ENCODE results near the gene CSGALNACT2.
"Not testable (repeated sequence)": the region's sequence is repeated elsewhere in the genome, so short reads cannot be mapped to it uniquely, and the experiment has no call there.

CSGALNACT2 gene

GRCh38 chr10:43153901-43154300 lies 15.7 kb downstream of the CSGALNACT2 start:
- DNase-seq = no peak

GRCh38 chr10:43155221-43155620 lies 17.0 kb downstream of the CSGALNACT2 start:
- DNase-seq = no peak

DNA sequence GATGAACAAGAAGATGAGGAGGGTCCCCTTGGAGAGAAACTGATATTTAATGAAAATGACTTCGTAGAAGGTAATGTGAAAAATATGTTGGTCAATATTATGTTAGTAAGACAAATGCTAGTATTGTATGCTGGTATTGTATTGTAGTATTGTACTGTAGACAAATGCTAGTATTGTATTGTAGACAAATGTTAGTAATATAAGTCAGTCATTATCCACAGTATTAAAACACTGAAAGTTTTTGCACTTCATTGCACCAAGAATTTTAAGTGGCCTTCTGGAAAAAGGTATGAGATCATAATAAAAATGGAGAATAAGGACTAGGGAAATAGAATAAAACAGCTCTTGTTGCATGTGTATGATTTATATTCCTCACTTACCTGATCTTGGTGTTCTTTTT lies 17.5 kb downstream of the CSGALNACT2 start:
- no peak for DNase-seq

DNA sequence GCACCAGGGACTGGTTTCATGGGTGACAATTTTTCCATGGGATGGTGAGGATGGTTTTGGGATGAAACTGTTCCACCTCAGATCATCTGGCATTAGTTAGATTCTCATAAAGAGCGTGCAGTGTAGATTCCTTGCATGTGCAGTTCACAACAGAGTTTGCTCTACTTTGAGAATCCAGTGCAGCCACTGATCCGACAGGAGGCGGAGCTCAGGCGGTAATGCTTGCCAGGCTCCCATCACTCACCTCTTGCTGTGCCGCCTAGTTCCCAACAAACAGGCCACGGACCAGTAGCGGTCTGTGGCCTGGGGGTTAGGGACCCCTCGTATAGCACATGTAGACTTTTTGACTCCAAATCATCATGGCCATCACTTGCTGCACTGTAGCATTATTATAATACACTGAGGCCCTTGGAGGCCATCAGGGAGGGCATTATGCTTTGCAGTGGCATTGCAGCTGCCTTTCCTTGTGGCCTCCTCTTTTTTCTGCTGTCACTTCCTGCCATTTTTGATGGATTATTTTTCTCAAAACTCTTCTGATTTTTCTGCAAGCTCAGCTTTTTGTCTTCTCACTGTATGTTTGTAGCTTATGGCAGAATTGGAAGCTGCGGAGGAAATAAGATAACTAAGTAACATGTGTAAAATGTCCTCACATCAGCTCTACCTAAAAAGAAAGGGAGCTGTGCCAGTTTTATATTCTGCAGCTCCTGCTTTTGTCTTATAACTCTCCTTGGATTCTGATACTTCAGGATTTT lies 18.5 kb downstream of the CSGALNACT2 start:
- no peak for DNase-seq

DNA sequence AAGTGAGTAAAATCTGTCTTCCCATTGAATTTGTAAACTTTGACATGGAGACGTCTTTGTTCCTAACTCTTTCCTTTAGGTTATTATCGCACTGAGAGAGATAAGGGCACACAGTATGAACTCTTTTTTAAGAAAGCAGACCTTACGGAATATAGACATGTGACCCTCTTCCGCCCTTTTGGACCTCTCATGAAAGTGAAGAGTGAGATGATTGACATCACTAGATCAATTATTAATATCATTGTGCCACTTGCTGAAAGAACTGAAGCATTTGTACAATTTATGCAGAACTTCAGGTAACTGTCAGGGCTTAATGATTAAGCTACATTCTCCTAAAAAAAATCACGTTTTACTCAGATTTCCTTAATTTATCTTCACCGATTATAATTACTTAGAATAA lies 20.4 kb downstream of the CSGALNACT2 start:
- DNase-seq = no peak

DNA sequence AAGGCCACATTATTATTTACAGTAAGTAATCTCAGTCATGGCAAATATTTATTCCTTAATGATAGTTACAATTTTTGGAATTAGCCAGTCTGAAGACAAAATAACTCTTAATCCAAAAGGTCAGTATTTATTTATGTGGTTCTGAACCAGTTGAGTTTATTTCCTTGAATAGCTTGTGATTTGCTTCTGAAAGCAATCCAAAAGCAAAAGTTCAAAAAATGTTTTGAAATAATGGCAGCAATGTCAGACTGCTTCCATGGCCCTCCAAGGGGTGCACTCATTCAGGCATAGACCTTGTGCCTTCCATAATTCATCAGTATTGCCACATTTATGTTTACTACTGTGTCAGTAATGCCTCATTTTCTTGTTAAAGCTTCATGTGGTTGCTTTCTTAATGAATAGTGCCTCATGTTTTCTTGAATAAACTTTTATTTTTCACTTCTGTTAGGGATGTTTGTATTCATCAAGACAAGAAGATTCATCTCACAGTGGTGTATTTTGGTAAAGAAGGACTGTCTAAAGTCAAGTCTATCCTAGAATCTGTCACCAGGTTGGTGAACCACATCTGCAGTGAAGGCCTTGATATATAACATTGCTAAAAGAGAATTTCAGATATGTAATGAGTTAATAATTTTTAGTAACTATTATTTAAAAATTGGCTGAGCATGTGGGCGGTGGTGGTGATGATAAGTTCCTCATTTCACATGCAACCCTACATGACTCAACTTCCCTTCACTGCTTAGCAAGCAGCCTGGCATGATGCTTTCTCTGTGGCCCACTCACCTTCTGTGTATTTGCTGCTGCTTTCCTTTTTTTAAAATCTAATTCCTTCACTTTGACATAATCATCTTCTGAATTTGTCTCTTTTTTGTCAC lies 22.0 kb downstream of the CSGALNACT2 start:
- peak; percentile 62 for DNase-seq

- DNase-seq = peak; percentile 72
These were observed 22.6 kb downstream of the CSGALNACT2 start for GRCh38 chr10:43160921-43161255.

DNA sequence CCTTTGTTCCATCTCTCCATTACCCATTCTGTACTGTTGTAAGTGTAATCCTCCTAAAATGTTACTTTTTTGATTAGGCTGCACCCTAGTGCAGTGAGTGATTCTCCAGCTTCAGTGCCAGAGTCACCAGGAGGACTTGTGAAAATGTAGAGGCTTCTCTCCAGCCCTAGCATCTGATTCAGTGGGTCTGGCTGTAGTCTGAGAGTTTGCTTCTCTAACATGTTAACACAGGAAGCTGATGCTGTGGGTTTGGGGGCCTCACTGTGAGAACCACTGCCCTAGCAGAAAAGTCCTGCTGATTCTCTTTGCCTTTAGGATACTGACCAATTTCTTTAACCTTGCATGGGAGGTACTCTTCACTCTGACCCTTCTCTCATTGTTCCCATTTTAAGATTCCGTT lies 24.4 kb downstream of the CSGALNACT2 start:
- no peak for DNase-seq

GRCh38 chr10:43166207-43166879 lies 28.1 kb downstream of the CSGALNACT2 start:
- DNase-seq = peak; percentile 48

GRCh38 chr10:43166880-43167497 lies 28.7 kb downstream of the CSGALNACT2 start:
- no peak for DNase-seq

GRCh38 chr10:43167498-43167889 lies 29.2 kb downstream of the CSGALNACT2 start:
- no peak for DNase-seq

GRCh38 chr10:43170491-43170890 lies 32.2 kb downstream of the CSGALNACT2 start:
- no peak for DNase-seq

DNA sequence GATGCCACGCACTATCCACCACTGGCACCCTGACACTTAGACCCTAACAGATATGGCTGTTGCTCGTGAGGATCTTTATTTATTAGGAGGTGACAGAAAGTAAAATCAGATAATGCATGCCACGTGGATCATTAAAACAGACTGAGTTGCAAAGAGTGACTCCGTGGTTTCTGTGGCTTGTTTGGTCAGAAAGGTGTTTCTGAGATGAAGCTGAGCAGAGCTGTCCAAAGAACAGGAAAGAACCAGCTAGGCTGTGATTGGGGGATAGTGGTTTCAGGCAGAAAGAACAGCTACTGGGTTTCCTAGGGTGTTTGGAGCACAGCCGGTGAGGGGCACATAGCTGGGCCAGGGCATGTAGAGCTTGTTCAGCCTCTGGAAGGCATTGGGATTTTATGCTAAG lies 34.4 kb downstream of the CSGALNACT2 start:
- DNase-seq = peak; percentile 45

DNA sequence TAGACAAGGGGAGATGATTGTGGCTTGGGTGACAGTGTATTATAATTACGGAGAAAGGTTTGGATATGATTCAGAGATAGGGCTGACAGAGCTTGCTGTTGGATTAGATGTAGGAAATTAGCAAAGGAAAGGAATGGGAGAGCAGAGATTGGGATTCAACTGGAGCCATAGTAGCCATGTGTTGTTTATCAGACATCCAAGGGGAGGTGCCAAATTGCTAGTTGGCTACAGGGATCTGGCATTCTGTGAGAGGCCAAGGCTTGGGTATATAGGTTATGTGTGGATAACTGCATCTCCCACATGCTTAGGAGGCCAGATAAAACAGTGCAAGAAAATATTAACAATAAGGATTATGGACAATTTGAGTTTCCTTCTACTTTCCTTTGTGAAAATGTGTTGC lies 34.9 kb downstream of the CSGALNACT2 start:
- no peak for DNase-seq

GRCh38 chr10:43174969-43175368 lies 36.7 kb downstream of the CSGALNACT2 start:
- DNase-seq = no peak

- no peak for DNase-seq
These were observed 38.0 kb downstream of the CSGALNACT2 start for GRCh38 chr10:43176271-43176670.

- DNase-seq = no peak
These were observed 39.4 kb downstream of the CSGALNACT2 start for GRCh38 chr10:43177595-43177994.

- no peak for DNase-seq
These were observed 42.9 kb downstream of the CSGALNACT2 start for GRCh38 chr10:43181146-43181545.

- DNase-seq = not testable (repeated sequence)
These were observed 45.5 kb downstream of the CSGALNACT2 start for GRCh38 chr10:43183764-43184163.

DNA sequence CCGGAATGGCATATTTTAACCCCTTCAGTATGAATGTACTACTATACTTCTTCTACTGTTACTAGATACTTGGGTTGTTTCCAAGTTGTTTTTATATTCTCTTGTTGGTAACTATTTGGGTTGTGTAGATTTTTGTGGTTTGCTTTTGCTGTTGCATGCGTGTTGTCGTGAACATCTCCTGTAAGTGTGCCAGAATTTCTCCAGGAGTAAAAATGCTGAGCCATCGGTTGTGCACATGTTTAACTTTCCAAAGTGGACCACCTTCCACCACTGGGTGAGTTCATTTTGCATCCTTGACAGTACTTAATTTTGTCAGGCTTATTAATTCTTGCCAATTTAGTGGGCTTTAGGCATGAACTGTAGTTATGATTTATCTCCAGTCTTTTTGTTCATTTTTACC lies 47.9 kb downstream of the CSGALNACT2 start:
- no peak for DNase-seq

- DNase-seq = no peak
These were observed 49.0 kb downstream of the CSGALNACT2 start for GRCh38 chr10:43187213-43187612.

GRCh38 chr10:43188702-43189101 lies 50.5 kb downstream of the CSGALNACT2 start:
- no peak for DNase-seq

DNA sequence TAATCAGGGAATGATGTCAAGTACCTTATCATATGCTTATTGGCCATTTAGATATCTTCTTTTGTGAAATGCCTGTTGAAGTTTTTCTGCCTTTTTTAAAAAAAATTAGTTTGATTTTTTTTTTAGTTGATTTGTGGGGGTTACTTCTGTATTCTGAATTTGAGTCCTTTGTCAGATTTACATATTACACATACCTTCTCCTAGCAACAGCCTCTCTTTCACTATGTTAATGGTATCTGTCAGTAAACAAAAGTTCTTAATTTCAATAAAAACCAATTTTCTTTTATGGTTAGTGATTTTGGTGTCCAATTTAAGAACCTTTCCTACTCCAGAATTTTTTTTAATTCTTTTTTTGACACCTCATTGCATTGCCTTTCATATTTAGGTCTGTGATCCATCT lies 52.0 kb downstream of the CSGALNACT2 start:
- DNase-seq = no peak

Measured in activated CD4-positive, alpha-beta T cell treated with anti-CD3 and anti-CD28 coated beads, Interleukin-2, amount 50 U/mL, for 16 hours (primary cell).